Activated CD4-positive, alpha-beta T cell treated with anti-CD3 and anti-CD28 coated beads for 36 hours (primary cell): ENCODE data around the gene DDX46. TPM values are rescaled to one million over a fixed set of nuclear protein-coding genes. Genes with fewer than 3 reads are reported as not detected.

ENCODE experiments used
- ATAC-seq: fragments of 200-7000 bp; cut with Tn5 transposase; one replicate; pipeline ENCODE4 v1.10.0; 2021; ENCODE audit warnings: mild to moderate bottlenecking, moderate library complexity
- CTCF ChIA-PET: fragments of 350-600 bp; sonication (Branson Sonifier 250); formaldehyde crosslinking; loops from one replicate; lab custom pipeline; 2021; ENCODE audit warnings: antibody characterized with exemption; lab: Charles Lee
- POLR2A ChIA-PET: fragments of 350-600 bp; sonication (Branson Sonifier 250); formaldehyde crosslinking; loops from one replicate; lab custom pipeline; 2021; ENCODE audit warnings: antibody characterized with exemption, inconsistent platforms; lab: Charles Lee
- DNase-seq: peaks from one replicate; pipeline ENCODE4 v3.0.0-alpha.2; 2020
- H3K27ac Mint-ChIP-seq: one replicate; pipeline ENCODE4 v1.8.0; 2021; ENCODE audit warnings: mixed read lengths
- H3K27me3 Mint-ChIP-seq: one replicate; pipeline ENCODE4 v1.8.0; 2021; ENCODE audit warnings: mixed read lengths
- H3K36me3 Mint-ChIP-seq: one replicate; pipeline ENCODE4 v1.8.0; 2021; ENCODE audit warnings: low read depth, mixed read lengths
- H3K4me1 Mint-ChIP-seq: one replicate; pipeline ENCODE4 v1.8.0; 2021; ENCODE audit warnings: mixed read lengths
- H3K4me3 Mint-ChIP-seq: one replicate; pipeline ENCODE4 v1.8.0; 2021; ENCODE audit warnings: mild to moderate bottlenecking, moderate library complexity, mixed read lengths
- H3K9me3 Mint-ChIP-seq: one replicate; pipeline ENCODE4 v1.8.0; 2021; ENCODE audit warnings: low read depth, mixed read lengths
- intact Hi-C, 2 experiments: fragments of 100-400 bp; cut with DNase I in 1 of 2; cut with micrococcal nuclease in 1 of 2; formaldehyde crosslinking; loops; one replicate each; pipeline versions ENCODE4 v1.14.2 to v1.15.1; 2022 to 2024; cut with DNase I, micrococcal nuclease
- total RNA-seq, 2 experiments: library from RNA; stranded (reverse); gene quantifications; one replicate each; pipeline ENCODE4 v1.2.3, GENCODE V29; 2021

DDX46 gene
- total RNA-seq, 2 experiments from 2014 or later, result 63.5 to 86.7 TPM

DNA sequence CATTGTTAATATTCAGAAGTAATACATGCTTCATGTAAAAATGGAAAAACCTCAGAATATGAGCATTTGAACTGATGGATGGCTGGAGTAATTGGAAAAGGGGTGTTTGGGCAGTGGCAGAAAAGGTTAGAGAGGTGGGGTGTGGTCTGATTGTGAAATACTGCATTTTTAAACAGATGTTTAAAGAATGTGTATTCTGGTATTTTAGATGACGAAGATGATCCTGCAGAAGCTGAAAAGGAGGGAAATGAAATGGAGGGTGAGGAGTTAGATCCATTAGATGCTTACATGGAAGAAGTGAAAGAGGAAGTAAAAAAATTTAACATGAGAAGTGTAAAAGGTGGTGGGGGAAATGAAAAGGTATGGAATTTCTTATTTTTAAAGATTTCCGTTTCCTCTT is 18.8 kb downstream of the DDX46 start:
- H3K36me3 Mint-ChIP-seq, result peaks cover 38% of the 10 kb centered on the region
- no peaks in the 10 kb centered on the region for H3K27me3 Mint-ChIP-seq
- ATAC-seq, result no peak
- no peak for DNase-seq
- no peak overlapping the region for H3K4me3 Mint-ChIP-seq
- H3K4me1 Mint-ChIP-seq, result no peaks in the 10 kb centered on the region
- H3K9me3 Mint-ChIP-seq, result no peaks in the 10 kb centered on the region
- H3K27ac Mint-ChIP-seq, result peak overlapping the region; percentile 16
- ChIA-PET CTCF (no interaction called here), POLR2A (no interaction called here)
- intact Hi-C loops, result no loop called here

GRCh38 chr5:134784241-134784920 is 25.8 kb downstream of the DDX46 start:
- H3K27ac Mint-ChIP-seq, result no peak overlapping the region
- ATAC-seq (no peak), DNase-seq (no peak)
- H3K4me3 Mint-ChIP-seq, result no peak overlapping the region
- ChIA-PET POLR2A (no interaction called here), CTCF (interaction anchor here (0.6 to 1.0 kb wide), 4 partner anchors 8 to 123 kb away, joined by 3 to 4 read pairs (median 4); partner anchors contain the start of gene PCBD2)
- H3K4me1 Mint-ChIP-seq, result no peaks in the 10 kb centered on the region
- no peaks in the 10 kb centered on the region for H3K9me3 Mint-ChIP-seq
- peaks cover 43% of the 10 kb centered on the region for H3K36me3 Mint-ChIP-seq
- H3K27me3 Mint-ChIP-seq, result no peaks in the 10 kb centered on the region
- intact Hi-C loops, result loop anchor here in 1 of 2 experiments (1.0 to 5.0 kb wide), 2 partner anchors 43 to 121 kb away; partner anchors contain the start of gene PCBD2

DNA sequence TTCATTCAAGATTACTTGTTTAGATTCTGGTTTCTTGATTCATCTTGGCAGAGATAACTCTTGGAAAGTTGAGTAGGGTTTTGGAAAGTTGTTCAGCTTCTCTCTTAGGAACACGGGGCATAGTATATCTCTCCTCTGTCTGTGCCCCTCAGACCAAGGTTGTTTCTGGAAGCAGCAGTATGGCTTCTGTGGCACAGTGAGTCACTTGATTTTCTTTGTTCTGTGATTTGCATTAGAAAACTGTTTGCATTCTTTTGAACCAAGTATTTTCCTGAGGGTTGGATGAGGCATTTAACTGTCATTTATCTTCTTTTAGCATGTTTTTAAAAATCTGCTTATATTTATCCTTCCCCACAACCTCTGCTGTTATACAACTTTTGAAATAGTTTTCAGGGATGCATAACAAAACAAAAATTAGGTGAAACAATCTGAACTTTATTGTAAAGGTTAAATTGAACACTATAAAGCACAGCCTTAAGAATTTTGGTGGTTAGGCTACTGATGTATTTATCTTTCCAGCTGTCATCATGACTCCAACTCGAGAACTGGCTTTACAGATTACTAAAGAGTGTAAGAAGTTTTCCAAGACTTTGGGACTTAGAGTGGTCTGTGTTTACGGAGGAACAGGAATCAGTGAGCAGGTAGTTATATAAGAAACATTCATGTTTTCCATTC is 26.5 kb downstream of the DDX46 start:
- H3K27me3 Mint-ChIP-seq, result no peaks in the 10 kb centered on the region
- H3K27ac Mint-ChIP-seq, result no peak overlapping the region
- DNase-seq (no peak), ATAC-seq (no peak)
- intact Hi-C loops, result loop anchor here in 1 of 2 experiments (1.0 to 5.0 kb wide), 2 partner anchors 42 to 120 kb away; partner anchors contain the start of gene PCBD2
- H3K4me3 Mint-ChIP-seq, result no peak overlapping the region
- no peaks in the 10 kb centered on the region for H3K9me3 Mint-ChIP-seq
- H3K36me3 Mint-ChIP-seq, result peaks cover 45% of the 10 kb centered on the region
- CTCF ChIA-PET, result interaction anchor here (0.6 to 1.0 kb wide), 3 partner anchors 8 to 119 kb away, joined by 3 to 4 read pairs (median 4); partner anchors contain the start of gene PCBD2
- no peaks in the 10 kb centered on the region for H3K4me1 Mint-ChIP-seq
- POLR2A ChIA-PET, result no interaction called here

GRCh38 chr5:134787692-134788091 is 29.1 kb downstream of the DDX46 start:
- H3K9me3 Mint-ChIP-seq, result no peaks in the 10 kb centered on the region
- ChIA-PET CTCF (interaction anchor here (1.0 kb wide), 1 partner anchor 13 kb away, joined by 5 read pairs; no protein-coding TSS in a partner anchor), POLR2A (no interaction called here)
- H3K4me1 Mint-ChIP-seq, result no peaks in the 10 kb centered on the region
- DNase-seq, result no peak
- no peak for ATAC-seq
- no peak overlapping the region for H3K27ac Mint-ChIP-seq
- H3K27me3 Mint-ChIP-seq, result no peaks in the 10 kb centered on the region
- H3K4me3 Mint-ChIP-seq, result no peak overlapping the region
- H3K36me3 Mint-ChIP-seq, result peaks cover 48% of the 10 kb centered on the region
- intact Hi-C loops, result no loop called here

DNA sequence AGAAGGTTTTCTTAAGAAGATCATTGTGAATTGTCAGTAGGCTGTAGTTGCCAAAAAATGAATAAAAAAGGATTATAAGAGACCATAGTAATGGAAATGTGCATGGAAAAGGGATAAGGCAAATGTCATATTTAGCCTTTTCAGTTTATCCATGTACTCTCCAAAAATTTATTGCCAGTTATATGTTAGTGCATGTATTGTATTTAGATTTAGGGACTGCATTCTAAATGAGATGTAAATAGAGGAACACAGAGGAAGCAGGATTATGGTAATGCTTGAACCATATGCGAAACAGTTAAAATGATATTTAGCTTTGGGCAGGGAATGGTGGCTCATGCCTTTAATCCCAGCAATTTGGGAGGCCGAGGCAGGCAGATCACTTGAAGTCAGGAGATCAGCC is 33.0 kb downstream of the DDX46 start:
- ChIA-PET POLR2A (no interaction called here), CTCF (interaction anchor here (1.5 kb wide), 1 partner anchor 13 kb away, joined by 4 read pairs; no protein-coding TSS in a partner anchor)
- Mint-ChIP-seq H3K27ac (no peak overlapping the region), H3K27me3 (no peaks in the 10 kb centered on the region), H3K9me3 (no peaks in the 10 kb centered on the region), H3K4me3 (no peak overlapping the region), H3K36me3 (peaks cover 55% of the 10 kb centered on the region), H3K4me1 (no peaks in the 10 kb centered on the region)
- ATAC-seq (no peak), DNase-seq (no peak)
- intact Hi-C loops, result no loop called here

- H3K4me1 Mint-ChIP-seq, result no peaks in the 10 kb centered on the region
These were observed 33.7 kb downstream of the DDX46 start for GRCh38 chr5:134792286-134792685.

DNA sequence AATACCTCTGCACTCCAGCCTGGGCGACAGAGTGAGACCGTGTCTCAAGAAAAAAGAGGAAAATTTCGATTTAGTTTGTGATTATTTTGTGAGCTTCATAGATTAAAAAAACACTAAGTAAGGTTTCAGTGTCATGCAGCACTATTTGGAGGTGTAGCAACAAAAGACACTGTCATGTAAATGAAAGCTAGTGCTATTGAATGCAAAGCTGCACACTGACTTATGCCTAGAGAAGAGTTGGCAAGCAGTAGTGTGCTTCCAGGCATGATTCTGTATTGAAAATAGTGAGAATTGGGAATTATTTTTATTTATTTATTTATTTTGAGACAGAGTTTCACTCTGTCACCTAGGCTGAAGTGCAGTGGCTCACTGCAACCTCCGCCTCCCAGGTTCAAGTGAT is 34.5 kb downstream of the DDX46 start:
- Mint-ChIP-seq H3K36me3 (peaks cover 53% of the 10 kb centered on the region), H3K27ac (no peak overlapping the region), H3K4me1 (peaks cover 2% of the 10 kb centered on the region), H3K9me3 (no peaks in the 10 kb centered on the region), H3K27me3 (no peaks in the 10 kb centered on the region), H3K4me3 (no peak overlapping the region)
- ATAC-seq, result no peak
- intact Hi-C loops, result no loop called here
- POLR2A ChIA-PET, result no interaction called here
- no peak for DNase-seq
- CTCF ChIA-PET, result interaction anchor here (0.6 kb wide), 1 partner anchor 9 kb away, joined by 3 read pairs; no protein-coding TSS in a partner anchor

More at GRCh38 chr5:134792286-134792685, 33.7 kb downstream of the DDX46 start:
- Mint-ChIP-seq H3K9me3 (no peaks in the 10 kb centered on the region), H3K4me3 (no peak overlapping the region), H3K36me3 (peaks cover 51% of the 10 kb centered on the region), H3K27me3 (no peaks in the 10 kb centered on the region), H3K27ac (peak overlapping the region; percentile 6)
- no peak for ATAC-seq
- ChIA-PET CTCF (interaction anchor here (0.6 kb wide), 2 partner anchors 8 to 9 kb away, joined by 3 read pairs; no protein-coding TSS in a partner anchor), POLR2A (no interaction called here)
- DNase-seq, result no peak
- intact Hi-C loops, result no loop called here

GRCh38 chr5:134794082-134794481 is 35.5 kb downstream of the DDX46 start:
- Mint-ChIP-seq H3K9me3 (no peaks in the 10 kb centered on the region), H3K27me3 (no peaks in the 10 kb centered on the region), H3K27ac (no peak overlapping the region), H3K4me3 (no peak overlapping the region), H3K36me3 (peaks cover 56% of the 10 kb centered on the region), H3K4me1 (peaks cover 8% of the 10 kb centered on the region)
- no peak for ATAC-seq
- CTCF ChIA-PET, result no interaction called here
- intact Hi-C loops, result no loop called here
- POLR2A ChIA-PET, result no interaction called here
- no peak for DNase-seq

DNA sequence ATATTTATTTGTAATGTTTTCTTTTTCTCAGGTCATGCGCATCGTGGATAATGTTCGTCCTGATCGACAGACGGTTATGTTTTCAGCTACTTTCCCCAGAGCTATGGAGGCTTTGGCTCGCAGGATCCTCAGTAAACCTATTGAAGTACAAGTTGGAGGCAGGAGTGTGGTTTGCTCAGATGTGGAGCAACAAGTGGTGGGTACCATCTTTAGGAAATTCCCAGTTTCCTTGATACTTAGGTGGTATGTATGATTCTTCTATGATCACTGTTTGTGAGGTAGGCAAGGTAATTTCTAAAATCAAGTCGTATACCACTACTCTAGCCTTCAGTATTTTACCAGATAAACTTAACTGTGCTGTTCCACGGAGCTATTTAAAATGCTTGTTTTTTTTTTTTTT is 36.2 kb downstream of the DDX46 start:
- intact Hi-C loops, result no loop called here
- no peak overlapping the region for H3K4me3 Mint-ChIP-seq
- peaks cover 8% of the 10 kb centered on the region for H3K4me1 Mint-ChIP-seq
- ChIA-PET CTCF (interaction anchor here (1.8 kb wide), 1 partner anchor 37 kb away, joined by 5 read pairs; no protein-coding TSS in a partner anchor), POLR2A (no interaction called here)
- no peaks in the 10 kb centered on the region for H3K9me3 Mint-ChIP-seq
- no peak for DNase-seq
- H3K27me3 Mint-ChIP-seq, result no peaks in the 10 kb centered on the region
- H3K36me3 Mint-ChIP-seq, result peaks cover 58% of the 10 kb centered on the region
- no peak overlapping the region for H3K27ac Mint-ChIP-seq
- ATAC-seq, result no peak

GRCh38 chr5:134798468-134798867 is 39.9 kb downstream of the DDX46 start:
- ChIA-PET POLR2A (no interaction called here), CTCF (no interaction called here)
- Mint-ChIP-seq H3K27me3 (no peaks in the 10 kb centered on the region), H3K27ac (no peak overlapping the region), H3K36me3 (peaks cover 47% of the 10 kb centered on the region), H3K4me3 (no peak overlapping the region), H3K4me1 (peaks cover 8% of the 10 kb centered on the region), H3K9me3 (no peaks in the 10 kb centered on the region)
- intact Hi-C loops, result no loop called here
- DNase-seq (no peak), ATAC-seq (peak; percentile 78)

DNA sequence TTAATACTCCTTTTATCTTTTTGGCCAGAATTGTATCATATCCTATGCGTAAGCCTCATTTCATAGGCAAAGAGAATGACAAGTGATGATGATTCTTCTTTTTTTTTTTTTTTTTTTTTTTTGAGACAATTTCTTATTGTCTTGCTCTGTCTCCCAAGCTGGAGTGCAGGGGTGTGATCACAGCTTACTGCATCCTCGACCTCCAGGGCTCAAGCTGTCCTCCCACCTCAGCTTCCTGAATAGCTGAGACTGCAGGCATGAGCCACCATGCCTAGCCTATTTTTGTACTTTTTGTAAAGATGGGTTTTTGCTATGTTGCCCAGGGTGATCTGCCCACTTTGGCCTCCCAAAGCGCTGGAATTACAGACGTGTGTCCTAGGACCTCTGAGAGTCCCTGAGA is 45.2 kb downstream of the DDX46 start:
- peaks cover 24% of the 10 kb centered on the region for H3K36me3 Mint-ChIP-seq
- no peak overlapping the region for H3K27ac Mint-ChIP-seq
- DNase-seq (no peak), ATAC-seq (no peak)
- no peaks in the 10 kb centered on the region for H3K4me1 Mint-ChIP-seq
- intact Hi-C loops, result no loop called here
- ChIA-PET CTCF (no interaction called here), POLR2A (no interaction called here)
- no peaks in the 10 kb centered on the region for H3K27me3 Mint-ChIP-seq
- H3K9me3 Mint-ChIP-seq, result no peaks in the 10 kb centered on the region
- no peak overlapping the region for H3K4me3 Mint-ChIP-seq
